Stimulated activated CD8-positive, alpha-beta memory T cell treated with anti-CD3 and anti-CD28 coated beads, Interleukin-2, amount 100 ng/mL, for 1 hour (primary cell): ENCODE measurements around the gene THNSL1.

Experiments
- DNase-seq, 2 donors: peaks; one replicate each; pipeline ENCODE4 v3.0.0-alpha.2; 2020; ENCODE audit warnings: low read depth in 2 of 2

The THNSL1 gene

DNA sequence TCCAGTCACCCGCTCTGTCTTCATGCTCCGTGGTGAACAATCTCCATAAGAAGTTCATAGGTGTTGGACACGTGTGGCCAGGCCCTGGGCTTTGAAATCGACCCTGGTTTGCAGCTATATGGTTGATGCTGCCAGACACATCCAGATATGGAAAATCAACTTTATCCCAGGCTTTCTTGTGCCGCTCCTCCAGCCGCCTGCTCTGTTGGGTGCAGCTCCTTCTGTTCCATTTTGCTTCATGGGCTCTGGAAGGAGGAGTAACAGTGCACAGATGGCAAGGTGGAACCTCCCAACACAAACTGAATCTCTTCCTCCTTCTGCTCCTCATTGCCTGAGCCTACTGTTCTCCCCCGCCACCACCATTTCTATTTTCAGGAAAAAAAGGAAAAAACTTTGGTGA, 44.7 kb downstream of the THNSL1 start:
- DNase-seq: no peak

DNA sequence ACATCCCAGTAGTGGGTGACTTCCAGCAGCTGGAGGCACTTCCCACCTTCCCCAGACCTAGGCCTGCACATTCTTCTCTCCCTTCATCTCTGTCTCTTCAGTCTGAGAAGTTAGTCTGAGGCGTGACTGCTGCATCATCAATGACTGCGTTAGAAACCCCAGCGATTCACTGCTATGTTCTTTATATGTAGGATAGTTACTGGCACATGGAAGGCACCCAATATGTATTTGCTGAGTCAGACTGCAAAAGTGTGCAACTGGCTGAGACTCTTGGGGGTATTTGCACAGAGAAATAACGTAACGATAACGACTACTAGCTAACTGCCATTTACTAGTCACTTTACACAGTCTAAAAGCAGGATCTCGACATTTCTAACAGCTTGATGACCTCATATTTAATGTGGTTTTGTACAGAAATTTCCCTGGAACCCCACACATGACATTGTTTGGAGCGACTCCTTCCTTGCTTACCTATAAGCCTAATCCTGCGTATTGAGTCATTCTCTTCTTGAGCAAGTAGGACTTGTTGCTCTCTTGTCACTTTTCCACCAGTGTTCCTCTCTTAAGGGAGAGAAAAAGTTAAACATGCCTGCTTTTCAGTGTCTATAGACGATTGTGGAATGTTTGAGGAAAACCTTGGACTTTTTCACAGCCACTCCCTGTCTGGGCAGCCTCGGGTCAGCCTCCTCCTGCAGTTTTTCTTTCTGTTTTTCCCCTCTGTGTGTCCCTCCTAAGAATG, 45.5 kb downstream of the THNSL1 start:
- DNase-seq: no peak

- no peak for DNase-seq
Measured at GRCh38 chr10:25063157-25063556, 46.7 kb downstream of the THNSL1 start.

- DNase-seq: no peak
Measured at GRCh38 chr10:25063644-25064043, 47.2 kb downstream of the THNSL1 start.

DNA sequence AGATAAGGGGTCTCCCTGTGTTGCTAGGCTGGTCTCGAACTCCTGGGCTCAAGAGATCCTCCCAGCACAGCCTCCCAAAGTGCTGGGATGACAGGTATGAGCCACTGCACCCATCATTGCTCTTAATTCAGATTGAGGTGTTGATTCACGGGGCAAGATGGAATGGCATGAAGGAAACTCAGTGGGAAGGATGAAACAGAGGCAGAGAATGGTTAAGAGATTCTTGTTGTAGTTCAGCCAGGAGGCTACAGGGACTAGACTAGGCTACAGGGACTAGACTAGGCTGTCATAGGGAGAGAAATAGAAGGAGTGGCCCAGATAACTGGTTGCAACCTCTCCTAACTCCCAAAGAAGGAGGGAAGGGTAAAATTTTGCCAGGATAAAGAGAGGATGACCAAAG, 48.0 kb downstream of the THNSL1 start:
- no peak for DNase-seq

DNA sequence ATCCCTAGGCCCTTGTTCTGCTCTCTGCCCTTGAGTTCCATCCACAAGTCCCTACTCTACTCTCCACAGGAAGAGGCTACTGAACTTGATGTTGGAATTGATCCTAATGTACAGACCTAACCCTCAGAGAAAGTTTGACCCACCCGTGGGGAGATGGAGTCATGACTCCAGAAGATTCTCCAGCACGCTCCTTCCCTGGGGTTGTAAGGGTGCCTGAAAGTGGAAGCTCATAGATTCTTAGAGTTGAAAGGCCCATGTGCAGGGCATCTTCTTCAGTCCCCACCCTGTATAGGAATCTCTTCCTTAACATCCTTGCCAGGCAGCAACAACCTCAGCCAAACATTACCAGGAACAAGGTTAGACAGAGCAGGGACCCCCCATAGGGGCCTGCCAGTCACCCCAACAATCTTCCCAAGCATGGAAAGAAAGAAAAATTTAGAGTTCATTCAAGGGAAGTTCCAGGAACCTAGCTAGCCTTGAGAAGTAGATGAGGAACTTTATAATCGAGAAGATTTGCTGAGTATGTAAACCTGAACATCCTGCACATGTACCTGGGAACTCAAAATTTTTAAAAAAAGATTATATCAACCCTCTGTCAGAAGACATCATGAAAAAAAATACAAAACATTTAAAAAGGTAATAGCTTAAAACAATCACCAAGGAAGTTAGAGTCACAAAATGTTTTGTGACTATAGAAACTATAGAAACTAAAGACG, 49.5 kb downstream of the THNSL1 start:
- no peak for DNase-seq

- no peak for DNase-seq
Measured at GRCh38 chr10:25068152-25069058, 52.0 kb downstream of the THNSL1 start.

DNA sequence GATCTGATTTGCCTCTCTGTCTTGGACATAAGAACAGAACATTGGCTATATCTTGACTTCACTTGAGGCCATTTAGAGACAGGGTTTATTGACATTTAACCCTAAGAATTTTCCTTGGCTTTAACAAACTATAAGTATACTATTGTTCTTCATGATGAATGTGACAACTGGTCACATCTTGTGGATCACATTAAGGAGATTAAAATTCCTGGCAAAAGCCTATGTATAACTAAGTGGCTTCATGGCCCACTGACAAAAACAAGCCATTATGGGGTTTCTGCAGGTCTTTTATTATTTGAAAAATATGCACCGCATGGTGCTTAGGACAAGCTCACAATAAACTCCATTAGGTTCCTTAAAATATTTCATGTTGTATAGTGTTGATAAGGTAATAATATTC, 54.8 kb downstream of the THNSL1 start:
- no peak for DNase-seq

DNA sequence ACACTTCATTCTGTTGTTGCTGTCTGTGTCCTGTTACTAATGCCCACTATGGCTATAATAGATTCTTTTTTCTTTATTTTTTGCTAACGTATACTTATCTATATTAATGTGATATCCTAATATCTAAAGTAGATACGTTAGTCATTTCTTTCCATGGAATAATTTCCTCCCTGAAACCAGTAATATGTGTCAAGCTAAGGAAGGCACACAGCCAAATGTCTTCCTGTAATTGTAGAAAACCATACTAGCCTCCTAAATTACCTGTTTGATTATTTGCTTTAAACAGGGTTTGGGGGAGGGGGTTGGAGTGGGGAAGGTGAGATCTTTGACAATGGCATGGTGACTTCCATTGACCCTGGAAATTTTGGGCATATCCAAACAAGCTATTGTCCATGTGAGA, 56.4 kb downstream of the THNSL1 start:
- DNase-seq: no peak

DNA sequence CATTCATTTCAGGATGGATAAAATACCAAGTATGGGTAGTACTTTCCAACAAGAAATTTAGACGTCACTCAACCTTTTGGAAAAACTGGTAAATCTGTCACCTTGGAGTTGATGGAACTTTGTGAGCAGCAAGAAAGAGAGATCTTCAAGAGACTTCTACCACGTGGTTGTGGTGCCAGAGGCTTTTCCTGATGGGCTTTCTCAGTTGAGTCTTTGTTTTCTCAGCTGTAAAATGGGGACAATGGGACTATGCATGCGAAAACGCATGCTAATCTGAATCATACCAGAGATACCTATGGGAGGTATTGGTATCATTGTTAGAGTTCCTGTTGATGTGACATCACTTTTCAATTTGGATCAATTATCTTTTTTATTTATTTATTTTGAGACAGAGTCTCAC, 59.4 kb downstream of the THNSL1 start:
- no peak for DNase-seq
